Medulla oblongata (tissue), 1 donor: ENCODE measurements around the gene FAM9C.
"Not testable (repeated sequence)": the region's sequence is repeated elsewhere in the genome, so short reads cannot be mapped to it uniquely, and the experiment has no call there.

Experiments used
- DNase-seq: peaks from one replicate; pipeline ENCODE4 v3.0.0-alpha.2; 2015; ENCODE audit errors: extremely low spot score

FAM9C gene

DNA sequence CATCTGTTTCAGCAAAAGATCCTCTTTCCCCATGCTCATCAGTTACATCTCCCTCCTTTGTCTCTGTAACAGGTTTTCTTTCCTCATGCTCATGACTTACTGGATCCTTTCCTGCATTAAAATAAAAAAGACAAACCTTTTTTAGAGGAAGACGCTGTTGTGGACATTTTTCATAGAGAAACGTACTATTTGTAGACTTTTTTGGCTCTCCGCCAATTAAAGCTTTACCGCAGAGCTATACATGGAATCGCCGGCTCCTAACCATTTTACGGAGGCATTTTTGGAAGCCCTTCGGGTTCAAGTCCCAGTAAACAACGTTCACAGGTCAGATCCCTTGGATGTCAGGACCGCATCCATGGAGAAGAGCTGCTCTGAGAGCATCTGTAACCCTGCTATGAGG is 1.3 kb downstream of the FAM9C start:
- DNase-seq = no peak

DNA sequence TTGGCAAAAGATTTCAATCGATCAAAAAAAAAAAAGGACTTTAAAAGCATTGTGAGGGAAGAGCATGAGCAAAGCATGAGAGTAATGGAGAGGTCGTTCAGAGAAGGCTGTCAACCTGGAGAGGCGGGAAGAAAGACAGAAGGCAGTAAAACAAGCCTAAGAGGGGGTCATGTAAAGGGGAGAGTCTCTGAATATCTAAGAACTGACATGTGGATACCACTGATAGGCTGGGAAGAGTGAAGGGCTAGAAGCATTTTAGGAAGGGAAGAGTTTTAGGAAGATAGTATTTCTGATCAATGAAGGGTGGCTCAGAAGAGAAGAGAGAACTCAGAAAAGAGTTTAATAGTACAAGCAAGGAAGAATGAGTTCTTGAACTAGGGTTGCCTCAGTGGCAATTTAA is 7.5 kb downstream of the FAM9C start:
- no peak for DNase-seq

DNA sequence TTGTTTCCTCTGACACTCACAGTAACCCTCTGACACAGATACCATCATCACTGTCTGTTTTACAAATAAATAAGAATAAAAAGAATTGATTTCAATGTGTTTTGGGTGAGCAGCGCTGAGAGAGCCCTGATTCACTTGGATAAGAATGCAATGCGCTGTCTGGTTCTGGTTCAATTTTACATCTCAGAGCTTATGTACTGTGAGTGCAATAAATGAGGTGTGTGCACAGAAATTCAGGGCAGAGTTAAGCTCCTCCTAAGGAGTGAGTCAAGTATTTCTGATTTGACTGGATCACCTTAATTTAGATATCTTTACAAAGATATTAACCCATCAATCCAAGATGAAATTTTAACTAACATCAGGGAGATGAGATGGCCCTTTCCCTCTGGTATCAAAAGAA is 11.2 kb downstream of the FAM9C start:
- DNase-seq = no peak

DNA sequence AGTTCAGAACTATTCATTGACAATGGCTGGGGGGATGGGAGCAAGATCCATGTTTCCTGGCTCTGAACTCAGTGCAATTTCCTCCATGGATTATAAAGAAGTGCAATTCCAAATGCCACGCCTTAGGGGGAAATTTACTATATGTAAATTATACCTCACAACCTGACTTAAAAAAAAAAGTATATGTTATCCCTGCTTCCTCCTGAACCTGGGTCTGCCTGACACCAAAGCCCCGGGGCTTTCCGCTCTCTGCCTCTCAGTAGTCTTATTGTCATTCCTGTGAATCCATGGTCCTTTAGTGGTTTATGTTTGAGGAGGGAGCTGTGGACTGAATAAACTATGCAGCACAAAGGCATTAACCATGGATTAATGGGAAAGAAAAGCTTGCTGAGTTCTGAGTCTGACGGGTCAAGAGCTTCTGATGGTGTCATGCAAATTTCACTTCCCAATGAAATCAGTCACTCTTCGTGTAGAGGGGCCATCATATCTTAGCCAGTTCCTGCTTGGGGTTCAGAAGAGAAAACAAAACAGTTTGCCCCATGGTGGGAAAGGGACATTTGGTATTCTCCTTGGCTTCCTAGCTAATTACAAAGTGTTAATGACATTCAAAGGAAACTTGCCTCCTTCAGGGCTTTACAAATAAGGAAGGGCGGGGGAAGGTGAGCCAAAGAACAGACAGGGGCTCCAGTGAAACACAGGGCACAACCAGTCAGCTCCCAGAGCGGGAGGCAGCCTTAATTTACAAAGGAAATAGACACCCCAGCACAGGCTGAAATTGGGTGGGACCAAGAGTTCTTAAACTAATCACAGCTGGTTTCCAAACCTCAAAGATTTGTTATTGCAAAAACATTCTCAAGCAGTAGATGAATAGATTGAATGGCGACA is 14.3 kb downstream of the FAM9C start:
- no peak for DNase-seq

DNA sequence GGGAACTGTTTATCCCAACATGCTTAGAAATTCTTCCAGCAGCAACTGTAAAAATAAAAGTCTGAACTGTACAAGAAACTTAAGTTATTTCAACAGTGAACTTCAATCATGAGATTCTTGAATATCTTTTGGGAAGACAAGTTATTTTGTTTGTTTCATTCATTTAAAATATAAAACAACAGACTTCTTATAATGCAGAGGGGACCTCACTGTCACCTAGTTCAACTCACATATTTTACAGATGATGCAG is 14.9 kb downstream of the FAM9C start:
- no peak for DNase-seq

DNA sequence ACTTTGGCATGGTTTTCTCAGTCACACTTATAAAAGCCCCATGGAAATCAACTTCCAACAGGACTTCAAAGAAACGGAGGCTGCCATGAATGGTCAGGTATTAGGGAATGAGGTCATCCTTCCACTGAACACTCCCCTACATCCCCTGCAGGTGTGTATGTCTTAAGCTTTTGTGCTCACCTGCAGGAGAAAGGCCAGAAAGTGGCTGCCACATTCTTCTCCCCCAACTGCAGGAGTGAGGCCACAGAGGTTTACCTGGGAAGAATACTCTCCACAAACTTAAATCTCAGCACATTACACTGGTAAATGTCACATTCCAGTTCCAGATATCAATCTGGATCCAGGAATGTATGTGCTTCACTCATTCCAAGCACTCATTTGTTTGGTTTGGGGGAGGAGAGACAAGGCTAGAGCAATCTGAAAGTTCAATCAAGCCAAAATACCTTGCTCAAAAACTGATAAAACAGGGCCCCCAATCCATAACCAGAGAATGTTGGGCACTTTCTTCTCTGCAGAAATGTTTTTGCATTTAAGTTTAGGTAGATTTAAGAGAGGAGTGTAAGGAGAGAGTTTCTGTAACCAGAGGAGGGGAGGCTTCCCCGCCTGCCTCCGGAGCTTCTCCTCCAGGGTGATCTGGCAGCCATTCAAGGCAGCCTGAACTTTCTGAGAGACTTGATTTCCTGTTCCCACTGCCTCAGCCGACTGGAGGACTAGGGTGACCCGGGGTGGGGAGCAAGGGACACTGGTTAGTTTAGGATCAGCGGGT is 15.4 kb downstream of the FAM9C start:
- DNase-seq = peak; percentile 45

DNA sequence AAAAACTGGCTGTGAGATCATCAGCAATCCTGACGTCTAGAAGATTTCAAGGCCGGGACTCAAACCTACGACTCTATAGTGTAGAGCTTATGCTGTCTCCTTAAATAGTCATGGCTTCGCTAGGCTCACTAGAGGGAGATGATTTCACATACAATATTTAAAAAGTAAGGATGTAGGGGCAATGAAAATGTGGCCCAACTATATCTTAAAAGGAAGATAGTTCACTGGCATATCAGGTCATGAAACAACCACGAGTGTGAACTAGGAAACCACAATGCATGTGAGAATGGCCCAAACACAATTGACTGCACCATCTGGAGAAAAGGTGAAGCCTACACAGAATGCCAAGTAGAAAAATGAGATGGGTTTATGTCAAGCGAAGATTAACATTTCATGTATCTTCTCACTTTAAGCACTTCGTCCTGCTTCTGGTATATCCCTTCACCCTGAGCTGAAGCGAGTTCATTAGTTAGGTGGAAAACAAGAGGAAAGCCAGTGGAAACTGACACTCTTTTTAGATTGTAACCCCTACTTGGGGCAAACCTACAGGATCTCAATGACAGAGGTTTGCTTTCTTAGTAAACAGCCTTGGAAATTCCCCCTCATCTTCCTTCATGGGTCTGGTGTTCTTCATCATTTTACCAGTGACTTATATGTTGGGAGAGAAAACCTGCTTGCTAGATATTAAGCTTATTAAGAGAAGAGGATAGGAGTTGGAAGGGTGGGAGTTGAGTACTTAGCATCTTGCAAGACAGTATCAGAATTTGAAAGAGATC is 17.4 kb downstream of the FAM9C start:
- no peak for DNase-seq

DNA sequence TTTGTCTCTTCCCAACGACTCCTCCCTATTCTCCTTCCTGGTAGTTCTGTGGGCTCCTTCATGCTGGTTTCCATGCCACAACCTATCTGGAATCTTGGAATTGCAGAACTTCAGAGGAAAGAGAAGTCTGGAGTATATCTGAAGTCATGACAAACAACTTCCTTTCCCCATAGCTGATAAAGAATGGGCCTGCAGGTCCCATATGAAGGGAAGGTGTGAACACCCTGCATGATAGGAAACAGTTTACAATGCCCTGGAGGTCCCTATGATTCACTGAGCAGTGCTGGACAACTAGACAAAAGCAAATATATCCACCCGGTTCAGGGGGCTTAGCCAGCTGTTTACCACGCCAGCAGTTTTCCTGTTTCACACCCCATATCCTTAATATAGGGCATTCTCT is 19.4 kb downstream of the FAM9C start:
- no peak for DNase-seq

DNA sequence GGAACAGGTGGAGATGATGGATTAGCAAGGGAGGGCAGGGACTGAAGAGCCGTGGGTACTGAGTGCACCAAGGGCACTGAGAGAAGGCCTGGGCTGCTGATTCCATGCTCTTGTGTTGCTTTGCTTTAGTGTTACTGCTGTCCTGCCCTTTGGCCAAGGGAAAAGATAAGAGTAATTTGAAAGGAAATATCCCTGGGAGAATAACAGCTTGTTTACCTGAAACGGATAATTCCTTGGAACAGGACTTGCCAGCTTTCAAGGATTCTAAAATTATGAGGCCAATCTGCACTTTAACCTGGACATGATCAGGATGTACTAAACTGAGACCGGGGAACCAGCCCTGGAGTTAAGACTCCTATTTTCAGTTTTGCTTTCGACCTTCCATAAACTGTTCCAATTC is 20.4 kb downstream of the FAM9C start:
- no peak for DNase-seq

DNA sequence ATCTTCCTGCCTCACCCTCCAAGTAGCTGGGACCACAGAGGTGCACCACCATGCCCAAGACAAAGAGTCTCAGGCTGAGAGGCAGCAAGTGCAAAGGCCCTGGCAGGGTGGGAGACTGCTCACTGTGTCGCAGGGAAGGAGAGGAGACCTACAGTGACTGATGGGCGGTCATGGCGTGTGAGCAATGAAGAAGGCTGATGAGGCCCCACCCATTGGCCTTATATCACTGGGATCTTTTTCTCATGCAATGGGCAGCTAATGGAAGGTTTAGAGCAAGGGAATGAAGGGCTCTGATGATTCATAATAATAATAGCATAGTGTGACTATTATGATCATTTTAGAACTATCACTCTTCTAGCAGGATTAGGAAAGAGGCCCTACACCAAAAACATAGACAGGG is 20.9 kb downstream of the FAM9C start:
- DNase-seq = no peak

DNA sequence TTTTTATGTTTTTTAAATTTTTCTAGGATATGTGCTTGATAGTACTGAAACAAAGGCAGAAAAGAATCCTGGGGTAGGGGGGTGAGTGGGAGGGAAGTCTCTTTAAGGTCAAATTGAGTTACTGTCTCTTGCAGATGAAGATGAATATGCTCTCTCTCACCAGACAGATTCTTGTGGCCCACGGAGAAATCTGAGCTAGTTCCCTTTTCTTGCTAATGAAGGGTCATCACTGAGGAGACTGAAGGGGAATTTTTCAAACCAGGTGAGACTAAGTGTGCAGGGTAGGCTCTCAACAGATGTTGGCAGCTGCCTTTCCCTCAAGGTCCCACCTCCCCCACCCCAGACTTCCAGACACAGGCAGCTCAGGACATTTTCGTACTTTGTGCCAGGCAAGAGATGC is 21.5 kb downstream of the FAM9C start:
- DNase-seq = no peak

DNA sequence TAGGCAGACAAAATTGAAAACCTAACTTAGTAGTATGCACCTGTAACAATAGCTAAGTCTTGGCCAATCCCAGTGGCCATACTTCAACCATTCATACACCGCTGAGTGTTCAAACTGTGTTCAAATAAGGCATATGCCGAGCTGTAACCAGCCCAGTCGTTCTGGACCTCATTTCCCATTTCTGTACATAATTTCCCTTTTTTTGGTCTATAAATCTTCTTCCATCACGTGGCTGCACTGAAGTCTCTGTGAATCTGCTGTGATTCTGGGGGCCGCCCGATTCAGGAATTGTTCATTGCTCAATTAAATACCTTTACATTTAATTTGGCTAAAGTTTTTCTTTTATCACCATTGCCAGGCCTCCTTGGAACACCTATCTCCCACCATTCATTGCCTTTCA is 27.7 kb downstream of the FAM9C start:
- not testable (repeated sequence) for DNase-seq

DNA sequence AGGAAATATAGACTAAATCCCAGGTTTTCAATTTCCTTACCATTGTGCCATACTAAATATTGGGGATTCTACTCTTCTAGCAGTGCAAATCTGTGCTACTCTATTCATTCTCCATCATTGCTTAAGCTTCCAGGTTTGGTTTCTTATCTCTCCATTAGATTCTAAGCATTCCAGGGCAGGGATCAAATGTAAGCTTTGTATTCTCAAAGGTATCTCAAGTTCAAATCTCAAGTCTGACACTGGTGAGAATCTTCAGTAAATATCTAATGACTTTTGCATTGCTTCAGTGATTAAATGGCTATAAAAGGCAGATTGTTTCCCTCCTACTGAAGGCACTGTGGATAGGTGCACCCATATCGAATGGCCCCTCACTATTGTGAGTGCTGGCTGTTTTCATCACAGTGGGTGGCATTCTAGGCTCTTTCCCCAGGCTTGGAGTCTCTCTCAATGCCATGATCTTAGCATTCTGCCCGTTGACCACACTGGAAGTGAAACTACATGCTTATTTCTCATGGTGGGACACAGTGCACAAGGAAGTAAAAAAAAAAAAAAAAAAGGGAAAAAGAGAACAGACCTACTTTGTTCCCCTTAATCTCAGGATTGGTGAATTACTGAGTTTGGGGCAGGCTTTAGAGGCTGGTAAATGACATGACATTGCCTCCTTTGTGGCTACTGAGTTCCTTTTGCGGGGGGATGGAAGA is 28.7 kb downstream of the FAM9C start:
- DNase-seq = peak; percentile 58

DNA sequence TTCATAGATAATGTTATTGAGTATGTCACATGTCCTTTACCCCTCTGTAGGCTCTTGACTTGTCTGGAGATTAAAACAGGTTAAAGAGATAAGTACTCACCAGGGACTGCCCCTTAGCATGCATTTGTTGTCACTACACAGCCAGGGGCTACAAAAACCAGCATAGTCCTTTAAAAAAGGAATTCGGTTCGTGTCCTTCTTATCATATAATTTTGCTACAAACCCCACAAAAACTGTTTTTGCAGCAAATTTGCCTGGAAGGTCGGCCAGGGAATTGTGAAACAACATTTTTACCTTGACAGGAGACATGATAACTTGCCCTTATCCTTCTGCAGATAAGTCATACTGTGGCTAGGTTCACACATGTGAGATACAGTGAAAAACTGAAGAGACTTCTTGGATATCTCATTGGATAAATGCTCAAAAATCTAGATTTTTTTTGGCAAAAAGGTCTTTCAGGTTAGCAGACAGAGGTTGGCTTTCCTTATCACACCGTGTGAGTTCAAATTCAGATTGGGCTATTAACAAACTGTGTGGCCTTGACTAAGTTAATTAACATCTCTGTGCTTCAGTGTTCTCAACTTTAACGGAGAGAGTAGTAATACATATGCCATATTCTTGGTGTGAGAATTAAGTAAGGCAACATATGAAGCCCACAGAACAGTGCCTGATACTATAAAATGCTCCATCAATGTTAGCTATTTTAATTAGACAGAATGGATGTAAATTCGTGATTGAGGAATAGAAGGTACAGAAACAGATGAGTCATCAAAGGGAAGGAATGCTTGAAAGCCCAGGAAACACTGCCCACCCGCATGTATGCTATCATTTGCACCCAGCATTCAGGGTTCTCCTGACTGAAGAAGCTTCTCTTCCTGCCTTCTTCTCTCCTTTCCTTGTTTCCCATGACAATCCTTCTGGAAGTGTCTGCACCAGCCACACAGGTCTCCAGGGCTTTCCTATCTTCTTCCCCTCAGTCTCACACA is 30.0 kb downstream of the FAM9C start:
- DNase-seq = no peak

DNA sequence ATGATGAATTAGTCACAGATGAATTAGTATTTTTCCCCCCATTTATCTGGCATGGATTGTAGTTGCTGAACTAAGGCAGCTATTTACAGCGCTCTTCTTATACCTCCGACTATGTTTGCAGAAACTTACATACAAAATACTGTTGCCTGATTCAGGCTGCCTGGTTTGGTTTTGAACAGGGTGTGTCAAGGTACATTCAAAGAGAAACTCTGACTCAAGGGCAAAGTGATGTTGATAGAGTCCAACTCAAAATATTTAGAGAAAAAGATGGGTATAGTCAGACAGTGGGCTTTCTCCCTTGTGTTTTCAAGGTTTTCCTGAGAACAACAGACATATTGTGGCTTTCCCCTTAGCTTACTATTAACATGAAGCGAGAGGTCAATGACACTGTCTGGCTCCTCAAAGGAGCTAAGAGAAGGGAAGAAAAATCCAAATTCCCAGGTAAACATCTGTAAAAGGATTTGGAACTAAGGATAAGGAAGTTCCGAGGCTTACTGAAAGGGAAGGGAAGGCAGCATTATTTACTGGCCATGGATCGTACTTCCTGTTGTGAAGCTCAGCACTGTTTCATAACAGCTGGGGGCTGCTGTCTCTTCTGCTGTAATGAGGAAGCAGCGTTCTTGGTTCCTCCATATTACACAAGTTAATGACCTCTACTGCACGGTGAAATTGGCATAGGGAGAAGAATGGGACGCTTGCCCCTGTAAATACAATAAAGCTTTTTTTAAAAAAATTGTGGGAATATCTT is 30.9 kb downstream of the FAM9C start:
- DNase-seq = peak; percentile 62

DNA sequence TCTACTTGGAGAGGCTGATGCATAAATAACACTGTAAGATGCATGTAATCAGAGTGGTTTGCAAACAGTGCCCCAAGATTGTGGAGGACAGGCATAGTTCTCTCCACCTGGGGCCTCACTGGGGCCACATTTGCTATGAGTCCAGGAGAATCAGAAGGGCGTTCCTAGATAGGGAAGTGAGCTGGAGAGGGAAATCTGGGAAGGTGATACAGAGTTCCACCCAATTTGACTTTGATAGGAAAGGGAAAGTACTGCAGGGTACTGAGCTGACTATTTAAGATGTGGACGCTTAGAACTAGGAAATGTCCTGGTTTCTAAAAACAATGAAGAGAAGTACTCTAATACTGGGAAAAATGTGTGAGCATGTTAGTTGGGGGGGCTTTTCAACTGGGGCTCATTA is 33.9 kb downstream of the FAM9C start:
- no peak for DNase-seq

DNA sequence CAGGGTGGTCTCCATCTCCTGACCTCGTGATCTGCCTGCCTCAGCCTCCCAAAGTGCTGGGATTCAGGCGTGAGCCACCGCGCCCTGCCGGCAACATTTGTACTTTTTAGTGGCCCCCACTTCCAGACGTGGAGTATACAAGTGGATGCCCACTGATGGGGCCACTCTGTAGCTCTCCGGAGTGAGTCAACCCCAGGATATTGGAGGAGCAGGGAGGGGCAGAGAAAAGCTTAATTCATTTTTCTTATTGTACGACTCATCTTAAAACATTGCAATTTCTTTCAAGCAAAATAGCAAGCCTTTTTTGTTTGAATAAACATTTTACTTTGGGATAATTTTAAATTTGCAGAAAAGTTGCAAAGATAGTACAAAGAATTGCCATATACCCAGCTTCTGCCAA is 34.6 kb downstream of the FAM9C start:
- no peak for DNase-seq

DNA sequence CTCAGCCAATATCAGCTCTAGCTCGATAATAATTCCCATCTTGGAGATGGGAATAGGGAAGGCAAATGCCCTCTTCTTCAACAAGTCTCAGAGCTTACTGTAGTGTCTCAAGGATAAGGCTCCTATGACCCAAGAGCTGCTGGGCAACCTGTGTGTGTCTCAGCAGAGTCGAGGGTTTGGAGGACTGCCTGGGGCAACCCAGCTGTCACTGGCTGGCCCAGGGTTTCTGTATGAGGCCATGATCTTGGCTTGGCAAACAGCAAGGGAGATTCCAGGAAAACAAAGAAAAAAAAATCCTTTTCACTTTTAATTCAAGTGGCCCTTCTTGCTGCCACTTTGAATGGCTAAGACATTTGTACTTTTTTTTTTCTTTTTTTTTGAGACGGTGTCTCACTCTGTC is 35.1 kb downstream of the FAM9C start:
- DNase-seq = no peak

DNA sequence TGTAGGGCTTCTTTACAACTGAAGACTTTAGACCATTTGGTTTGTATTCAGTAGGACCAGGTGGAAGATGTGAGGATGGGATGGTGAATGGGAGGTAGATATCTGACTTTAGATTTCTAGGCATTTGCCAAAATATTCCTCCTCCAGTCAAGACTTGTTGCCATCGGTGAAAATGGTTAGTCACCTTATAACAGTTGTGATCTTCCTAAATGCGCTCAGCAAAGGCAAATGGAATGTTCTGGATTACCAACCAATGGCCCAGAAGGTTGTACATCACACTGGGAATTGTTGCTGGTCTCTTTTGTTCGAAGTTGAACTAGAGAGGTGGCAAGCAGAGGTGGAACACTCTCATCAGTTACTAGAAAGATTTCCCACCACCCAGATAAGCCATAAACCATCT is 35.6 kb downstream of the FAM9C start:
- DNase-seq = no peak

DNA sequence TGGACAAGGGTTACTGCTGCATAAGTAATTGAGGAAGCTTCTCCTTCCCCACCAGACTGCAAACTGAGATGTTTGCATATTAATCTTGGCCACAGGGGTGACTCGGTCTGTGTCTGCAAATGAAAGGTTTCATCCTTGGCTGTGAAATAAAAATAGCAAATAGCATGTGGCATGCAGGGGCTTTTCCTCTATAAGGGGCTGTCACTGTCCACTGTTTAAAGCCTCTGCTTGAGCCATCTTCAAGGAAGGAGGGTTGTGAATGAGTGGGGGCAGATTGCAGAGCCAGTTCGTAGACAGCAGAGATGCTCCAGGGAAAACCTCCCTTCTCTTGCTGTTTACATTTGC is 36.3 kb downstream of the FAM9C start:
- no peak for DNase-seq
